OCI-LY7 (cell line): ENCODE measurements around the gene EIF2AK2.

Experiments
- EZH2phosphoT487 ChIP-seq: fragments of 200-600 bp; sonication (generic); IDR thresholded peaks from 2 replicates; pipeline ENCODE4 v1.6.1; 2018; ENCODE audit warnings: low read depth, borderline replicate concordance, mild to moderate bottlenecking, mixed run types, antibody characterized with exemption, low read length, moderate library complexity, mixed read lengths
- TF ChIP-seq, protein P1 (sequence below): fragments of 200-600 bp; sonication (generic); conservative IDR thresholded peaks from 2 replicates; pipeline ENCODE4 v1.5.1; 2014; ENCODE audit warnings: mild to moderate bottlenecking, antibody characterized with exemption, low read length, moderate library complexity, mixed read lengths

DNA sequence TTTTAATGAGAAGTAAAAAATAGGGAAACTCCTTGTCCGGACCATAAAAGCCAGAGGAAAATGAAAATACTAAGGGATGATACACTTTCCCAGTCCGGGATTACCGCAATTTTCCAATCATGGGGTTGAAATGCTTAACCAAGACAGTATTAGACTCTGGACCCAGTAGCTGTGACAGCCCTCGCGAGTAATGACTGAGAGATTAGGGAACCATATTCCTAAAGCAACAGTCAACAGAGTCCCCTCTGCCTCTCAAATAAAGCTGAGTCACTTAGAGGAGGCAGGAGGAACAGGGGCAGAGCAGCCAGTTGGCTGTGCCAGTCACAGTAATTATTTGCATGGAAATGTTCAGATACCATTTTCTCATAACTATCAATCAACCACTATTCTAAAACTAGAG is 37.6 kb downstream of the EIF2AK2 start:
- TF ChIP-seq, protein P1, sequence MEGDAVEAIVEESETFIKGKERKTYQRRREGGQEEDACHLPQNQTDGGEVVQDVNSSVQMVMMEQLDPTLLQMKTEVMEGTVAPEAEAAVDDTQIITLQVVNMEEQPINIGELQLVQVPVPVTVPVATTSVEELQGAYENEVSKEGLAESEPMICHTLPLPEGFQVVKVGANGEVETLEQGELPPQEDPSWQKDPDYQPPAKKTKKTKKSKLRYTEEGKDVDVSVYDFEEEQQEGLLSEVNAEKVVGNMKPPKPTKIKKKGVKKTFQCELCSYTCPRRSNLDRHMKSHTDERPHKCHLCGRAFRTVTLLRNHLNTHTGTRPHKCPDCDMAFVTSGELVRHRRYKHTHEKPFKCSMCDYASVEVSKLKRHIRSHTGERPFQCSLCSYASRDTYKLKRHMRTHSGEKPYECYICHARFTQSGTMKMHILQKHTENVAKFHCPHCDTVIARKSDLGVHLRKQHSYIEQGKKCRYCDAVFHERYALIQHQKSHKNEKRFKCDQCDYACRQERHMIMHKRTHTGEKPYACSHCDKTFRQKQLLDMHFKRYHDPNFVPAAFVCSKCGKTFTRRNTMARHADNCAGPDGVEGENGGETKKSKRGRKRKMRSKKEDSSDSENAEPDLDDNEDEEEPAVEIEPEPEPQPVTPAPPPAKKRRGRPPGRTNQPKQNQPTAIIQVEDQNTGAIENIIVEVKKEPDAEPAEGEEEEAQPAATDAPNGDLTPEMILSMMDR: no peak
- no peak for TF ChIP-seq EZH2phosphoT487
